Measurements from ENCODE around the gene ECE1.

ECE1 gene

GRCh38 chr1:21325731-21326387 lies 35.6 kb upstream of the ECE1 start:
- in situ Hi-C loops (cut with HindIII; ENCODE audit: low sequenced_read_pairs): no loop called here

GRCh38 chr1:21325231-21325718 lies 35.0 kb upstream of the ECE1 start:
- in situ Hi-C loops (cut with HindIII; ENCODE audit: low sequenced_read_pairs): no loop called here

GRCh38 chr1:21324368-21325141 lies 34.3 kb upstream of the ECE1 start:
- in situ Hi-C loops (cut with HindIII; ENCODE audit: low sequenced_read_pairs): no loop called here

GRCh38 chr1:21323091-21323490 lies 32.8 kb upstream of the ECE1 start:
- in situ Hi-C loops (cut with HindIII; ENCODE audit: low sequenced_read_pairs): no loop called here

- in situ Hi-C loops (cut with HindIII; ENCODE audit: low sequenced_read_pairs): no loop called here
Measured at GRCh38 chr1:21322681-21323016, 32.4 kb upstream of the ECE1 start.

GRCh38 chr1:21321963-21322680 lies 31.9 kb upstream of the ECE1 start:
- in situ Hi-C loops (cut with HindIII; ENCODE audit: low sequenced_read_pairs): no loop called here

- in situ Hi-C loops (cut with HindIII; ENCODE audit: low sequenced_read_pairs): no loop called here
Measured at GRCh38 chr1:21320410-21321108, 30.3 kb upstream of the ECE1 start.

- in situ Hi-C loops (cut with HindIII; ENCODE audit: low sequenced_read_pairs): no loop called here
Measured at GRCh38 chr1:21319447-21320407, 29.5 kb upstream of the ECE1 start.

GRCh38 chr1:21318714-21319159 lies 28.5 kb upstream of the ECE1 start:
- in situ Hi-C loops (cut with HindIII; ENCODE audit: low sequenced_read_pairs): no loop called here

GRCh38 chr1:21318057-21318713 lies 27.9 kb upstream of the ECE1 start:
- in situ Hi-C loops (cut with HindIII; ENCODE audit: low sequenced_read_pairs): no loop called here

- in situ Hi-C loops (cut with HindIII; ENCODE audit: low sequenced_read_pairs): no loop called here
Measured at GRCh38 chr1:21317690-21318043, 27.4 kb upstream of the ECE1 start.

- in situ Hi-C loops (cut with HindIII; ENCODE audit: low sequenced_read_pairs): no loop called here
Measured at GRCh38 chr1:21317035-21317689, 26.9 kb upstream of the ECE1 start.

- in situ Hi-C loops (cut with HindIII; ENCODE audit: low sequenced_read_pairs): no loop called here
Measured at GRCh38 chr1:21314743-21315396, 24.6 kb upstream of the ECE1 start.

- in situ Hi-C loops (cut with HindIII; ENCODE audit: low sequenced_read_pairs): no loop called here
Measured at GRCh38 chr1:21313886-21314721, 23.8 kb upstream of the ECE1 start.

- in situ Hi-C loops (cut with HindIII; ENCODE audit: low sequenced_read_pairs): no loop called here
Measured at GRCh38 chr1:21313203-21313885, 23.1 kb upstream of the ECE1 start.

GRCh38 chr1:21312407-21312992 lies 22.2 kb upstream of the ECE1 start:
- in situ Hi-C loops (cut with HindIII; ENCODE audit: low sequenced_read_pairs): no loop called here

- in situ Hi-C loops (cut with HindIII; ENCODE audit: low sequenced_read_pairs): no loop called here
Measured at GRCh38 chr1:21311016-21311415, 20.8 kb upstream of the ECE1 start.

All from DLD1 (cell line).